Measurements from ENCODE around the gene PDSS2.
"Not testable (repeated sequence)": the region's sequence is repeated elsewhere in the genome, so short reads cannot be mapped to it uniquely, and the experiment has no call there.

GRCh38 chr6:107118540-107118939, 340.8 kb downstream of the PDSS2 start:
- not testable (repeated sequence) for TF ChIP-seq CTCF, POLR2A (IDR thresholded peaks at IDR 0.05)
